Measurements from ENCODE around the gene ANP32E. TPM values are rescaled to one million over a fixed set of nuclear protein-coding genes. Genes with fewer than 3 reads are reported as not detected.

Gene ANP32E
- total RNA-seq, 1 experiment from 2014 or later: 95.1 TPM

- Histone ChIP-seq H3K79me2 (ENCODE audit: insufficient read depth, low read length) (no peaks in the 10 kb centered on the region), H3K9me2 (ENCODE audit: insufficient read depth) (no peaks in the 10 kb centered on the region), H3K27ac (ENCODE audit: low read depth, low read length) (no peak overlapping the region), H2AFZ (ENCODE audit: low read depth, low read length, poor library complexity, severe bottlenecking) (no peak overlapping the region), H4K20me1 (ENCODE audit: insufficient read depth) (no peaks in the 10 kb centered on the region), H3K9me3 (ENCODE audit: control insufficient read depth in 1 of 2, insufficient read depth in 1 of 2, low read depth in 1 of 2, low read length in 2 of 2) (no peaks in the 10 kb centered on the region), H3K4me3 (replicated peaks in 1 of 2; ENCODE audit: low read depth in 1 of 2, low read length in 2 of 2) (no peak overlapping the region), H3K36me3 (ENCODE audit: control insufficient read depth in 1 of 2, insufficient read depth in 2 of 2, low read length in 2 of 2) (no peaks in the 10 kb centered on the region), H3K4me2 (ENCODE audit: low read length) (no peak overlapping the region), H3K4me1 (ENCODE audit: control insufficient read depth in 1 of 2, insufficient read depth in 2 of 2, low read length in 2 of 2) (no peaks in the 10 kb centered on the region), H3K27me3 (ENCODE audit: insufficient read depth, low read length) (no peaks in the 10 kb centered on the region), H3K9ac (ENCODE audit: low read length) (no peak overlapping the region)
- no TSS peak for BruUV-seq (replicated peaks)
- ATAC-seq (no peak), DNase-seq (ENCODE audit: low read depth, low spot score) (no peak)
- no peak for TF ChIP-seq SRF (IDR thresholded peaks at IDR 0.05; ENCODE audit: low read depth)
- TF ChIP-seq CTCF (IDR thresholded peaks at IDR 0.05 in 2 of 3, conservative IDR thresholded peaks at IDR 0.05 in 1 of 3; ENCODE audit: borderline replicate concordance in 1 of 3, insufficient read depth in 1 of 3, low read depth in 2 of 3, low read length in 2 of 3): no peak
- TF ChIP-seq YY1 (IDR thresholded peaks at IDR 0.05; ENCODE audit: extremely low read depth, insufficient replicate concordance, low read depth, low read length): no peak
- TF ChIP-seq TCF7L2 (IDR thresholded peaks at IDR 0.05; ENCODE audit: borderline replicate concordance, extremely low read depth, insufficient read depth, insufficient read length): no peak
- no peak for TF ChIP-seq ZFX (IDR thresholded peaks at IDR 0.05)
- TF ChIP-seq POLR2A (IDR thresholded peaks at IDR 0.05; ENCODE audit: borderline replicate concordance, extremely low read depth, insufficient read depth, insufficient read length): no peak
- no peak for TF ChIP-seq FOSL1 (IDR thresholded peaks at IDR 0.05; ENCODE audit: low read depth)
- no peak for TF ChIP-seq ZBTB33 (IDR thresholded peaks at IDR 0.05; ENCODE audit: extremely low read depth, insufficient replicate concordance, low read length)
- TF ChIP-seq JUND (IDR thresholded peaks at IDR 0.05): no peak
- TF ChIP-seq SIN3A (IDR thresholded peaks at IDR 0.05; ENCODE audit: low read depth): no peak
- no peak for TF ChIP-seq REST (IDR thresholded peaks at IDR 0.05; ENCODE audit: low read depth)
- no peak for TF ChIP-seq ELF1 (IDR thresholded peaks at IDR 0.05; ENCODE audit: borderline replicate concordance, low read depth)
- no peak for TF ChIP-seq MAX (IDR thresholded peaks at IDR 0.05)
- no peak for TF ChIP-seq EGR1 (IDR thresholded peaks at IDR 0.05; ENCODE audit: low read depth)
- no peak for TF ChIP-seq EZH2 (IDR thresholded peaks at IDR 0.05)
- intact Hi-C loops (cut with micrococcal nuclease): no loop called here
- RAD21 ChIA-PET (ENCODE audit: low non-redundant PET in 1 of 2, low total read pairs in 2 of 2, uncharacterized antibody in 2 of 2, unreplicated experiment in 2 of 2): no interaction called here
- POLR2A ChIA-PET: interaction anchor here (0.6 kb wide), 1 partner anchor 197 kb away, joined by 3 read pairs; no protein-coding TSS in a partner anchor
- CTCF ChIA-PET: interaction anchor here (2.5 kb wide), 1 partner anchor 15 kb away, joined by 8 read pairs; no protein-coding TSS in a partner anchor
These were observed 64.1 kb downstream of the ANP32E start for GRCh38 chr1:150171801-150172200.
